ENCODE data around the gene DAB2IP.

The DAB2IP gene

GRCh38 chr9:121748727-121749423 is 97.4 kb downstream of the DAB2IP start:
- no peak for DNase-seq

DNA sequence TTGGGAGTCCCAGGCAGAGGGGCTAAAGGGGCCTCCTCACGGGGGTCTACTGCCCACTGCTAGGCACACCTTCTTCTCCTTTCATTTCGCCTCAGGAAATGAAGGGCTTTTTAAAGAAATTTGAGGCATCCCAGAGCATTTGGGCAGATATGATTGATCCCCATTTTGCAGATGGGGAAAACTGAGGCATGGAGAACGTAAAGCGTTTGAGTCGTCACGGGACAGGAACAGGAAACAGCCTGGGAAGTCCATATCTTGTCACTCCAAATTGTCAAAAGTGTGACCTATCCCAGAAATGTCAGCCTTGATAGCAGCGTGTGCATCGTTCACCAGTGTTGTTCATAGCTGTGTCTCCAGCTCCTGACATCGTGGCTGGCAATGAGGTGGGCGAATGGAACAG is 98.2 kb downstream of the DAB2IP start:
- DNase-seq: no peak

DNA sequence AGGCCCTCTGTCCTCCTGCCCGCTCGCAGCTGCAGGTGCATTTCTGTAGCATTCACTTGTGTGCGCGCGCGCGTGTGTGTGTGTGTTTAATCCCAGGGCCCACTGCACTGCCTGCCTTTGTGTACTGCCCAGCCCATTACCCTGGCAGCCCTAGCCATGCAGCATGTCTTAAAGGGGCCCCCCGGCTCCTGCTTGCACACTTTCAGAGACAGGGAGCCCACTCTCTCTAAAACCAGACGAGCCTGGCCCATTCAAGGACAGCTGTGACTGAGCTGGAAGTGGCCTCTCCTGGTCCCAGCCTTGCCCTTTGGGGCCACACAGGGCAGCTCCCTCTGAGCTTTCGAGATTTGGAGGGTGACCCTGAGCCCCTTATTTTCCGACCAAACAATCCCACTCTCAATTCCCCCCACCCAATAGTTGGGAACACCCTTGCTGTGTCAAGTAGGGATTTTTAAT is 98.9 kb downstream of the DAB2IP start:
- no peak for DNase-seq

GRCh38 chr9:121750715-121751623 is 99.5 kb downstream of the DAB2IP start:
- no peak for DNase-seq

DNA sequence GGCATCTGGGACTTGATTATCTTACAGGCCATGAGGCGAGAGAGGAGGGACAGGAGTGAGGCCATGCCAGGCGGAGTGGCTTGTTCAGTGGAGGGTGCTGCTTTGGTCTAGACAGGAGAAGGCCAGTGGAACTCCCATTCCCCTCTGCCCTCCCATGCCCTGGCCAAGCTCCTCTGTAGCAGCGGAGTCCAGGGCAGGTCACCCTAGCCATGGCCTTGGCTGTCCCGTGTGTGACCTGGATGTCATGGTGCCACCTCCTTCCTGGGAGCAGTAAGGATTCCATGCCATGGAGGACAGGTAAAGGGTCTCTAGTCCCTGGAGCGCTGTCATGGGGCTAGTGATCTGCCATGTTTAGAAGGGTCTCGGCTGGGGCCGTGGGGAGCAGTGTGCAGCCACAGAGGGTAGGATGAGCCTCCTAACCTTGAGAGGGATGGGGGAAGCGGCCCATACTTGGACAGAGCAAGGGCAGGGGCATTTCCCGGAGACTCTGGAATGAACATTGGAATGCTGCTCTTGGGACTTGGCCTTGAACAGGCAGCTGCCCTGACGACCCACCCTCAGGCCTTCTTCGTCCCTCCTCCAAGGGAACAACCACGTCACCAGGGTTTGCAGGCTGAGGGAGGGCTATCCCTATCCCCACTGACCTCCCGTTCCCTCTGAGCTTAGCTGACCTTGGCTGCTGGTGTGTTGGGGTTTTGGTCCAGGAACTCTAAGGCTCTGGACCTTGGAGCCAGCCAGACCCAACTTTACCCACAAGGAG is 100.4 kb downstream of the DAB2IP start:
- DNase-seq: no peak

- DNase-seq: no peak
These were observed 101.5 kb downstream of the DAB2IP start for GRCh38 chr9:121752929-121753328.

GRCh38 chr9:121753802-121754654 is 102.6 kb downstream of the DAB2IP start:
- no peak for DNase-seq

DNA sequence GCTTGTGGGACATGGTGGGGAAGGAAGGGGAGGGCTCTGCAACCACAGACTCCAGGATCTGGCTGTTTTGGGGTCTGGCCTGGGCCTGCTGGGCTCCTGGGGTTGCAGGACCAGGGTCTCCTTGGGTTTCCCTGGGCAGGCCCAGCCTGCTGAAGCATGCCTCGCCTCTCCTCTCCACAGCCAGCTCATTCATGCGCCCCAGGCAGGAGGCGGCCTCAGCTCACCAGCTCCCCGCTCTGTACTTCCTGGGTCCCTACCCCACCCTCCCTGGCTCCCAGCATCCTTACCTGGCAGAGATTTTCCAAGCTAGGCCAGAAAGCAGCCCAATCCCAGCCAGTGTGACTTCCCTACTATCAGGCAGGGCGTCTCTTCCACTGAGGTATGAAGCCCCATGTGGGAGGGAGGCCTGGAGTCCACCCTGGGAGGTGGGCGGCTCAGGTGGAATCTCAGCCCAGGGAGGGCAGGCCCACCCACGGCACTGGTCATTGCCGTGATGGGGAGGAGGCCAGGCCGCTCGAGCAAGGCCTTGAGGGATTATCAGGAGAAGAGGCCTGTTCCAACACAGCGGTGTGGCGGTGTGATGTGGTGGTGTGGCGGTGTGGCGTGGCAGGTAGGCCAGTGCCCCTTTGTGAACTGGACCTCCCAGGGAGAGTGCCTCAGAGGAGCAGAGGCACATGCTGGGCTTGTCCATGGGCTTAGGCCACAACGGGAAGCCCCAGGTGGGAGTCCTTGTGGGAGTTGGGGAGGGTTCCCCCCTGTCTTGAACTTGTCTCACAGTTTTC is 103.4 kb downstream of the DAB2IP start:
- no peak for DNase-seq

GRCh38 chr9:121755581-121755980 is 104.1 kb downstream of the DAB2IP start:
- DNase-seq: no peak

DNA sequence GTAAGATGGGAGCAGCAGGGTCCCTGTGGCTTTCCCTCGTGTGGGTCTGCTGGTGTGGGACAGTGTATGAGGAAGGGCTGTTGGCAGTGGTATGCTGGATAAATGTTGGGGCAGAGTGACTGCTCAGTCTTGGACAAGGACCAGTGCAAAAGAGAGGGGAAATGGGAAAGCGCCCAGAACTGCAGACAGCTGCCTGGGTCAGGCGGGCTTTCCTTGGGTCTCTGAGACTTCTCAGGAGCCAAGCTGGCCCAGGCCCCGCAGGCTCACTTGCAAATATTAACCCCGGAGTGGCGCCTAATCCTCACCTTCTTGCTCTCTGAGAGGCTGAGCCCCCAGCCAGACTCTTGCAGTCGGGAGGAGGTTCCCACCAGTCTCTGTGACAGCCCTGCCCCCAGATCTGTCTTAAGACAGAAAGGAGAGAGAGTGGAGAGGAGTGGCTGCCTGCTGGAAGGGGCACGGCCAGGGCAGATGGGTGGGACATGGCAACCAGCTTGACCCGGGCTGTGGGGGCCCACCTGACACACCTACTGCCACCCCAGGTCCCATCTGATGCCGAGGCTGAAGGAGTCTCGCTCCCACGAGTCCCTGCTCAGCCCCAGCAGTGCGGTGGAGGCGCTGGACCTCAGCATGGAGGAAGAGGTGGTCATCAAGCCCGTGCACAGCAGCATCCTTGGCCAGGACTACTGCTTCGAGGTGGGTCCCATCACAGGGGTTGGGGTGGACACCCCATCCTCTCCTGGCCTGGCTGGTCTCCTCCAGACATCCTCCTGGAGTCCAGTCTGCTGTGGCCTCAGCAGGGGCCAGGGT is 105.2 kb downstream of the DAB2IP start:
- no peak for DNase-seq

DNA sequence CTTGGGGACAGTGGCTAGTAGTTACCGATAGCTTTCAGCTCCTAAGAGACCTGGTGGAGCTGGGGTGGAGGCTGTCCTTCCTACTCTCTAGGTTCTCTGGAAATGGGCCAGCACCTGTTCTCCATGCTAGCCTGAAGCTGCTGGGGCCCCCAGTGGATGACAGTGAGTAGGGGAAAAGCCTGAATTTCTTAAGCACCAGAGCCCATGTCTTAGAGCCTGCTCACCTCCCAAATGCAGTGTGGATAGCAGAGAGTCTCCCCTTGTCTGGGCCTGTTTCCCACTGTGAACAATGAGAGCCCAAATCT is 105.8 kb downstream of the DAB2IP start:
- no peak for DNase-seq

DNA sequence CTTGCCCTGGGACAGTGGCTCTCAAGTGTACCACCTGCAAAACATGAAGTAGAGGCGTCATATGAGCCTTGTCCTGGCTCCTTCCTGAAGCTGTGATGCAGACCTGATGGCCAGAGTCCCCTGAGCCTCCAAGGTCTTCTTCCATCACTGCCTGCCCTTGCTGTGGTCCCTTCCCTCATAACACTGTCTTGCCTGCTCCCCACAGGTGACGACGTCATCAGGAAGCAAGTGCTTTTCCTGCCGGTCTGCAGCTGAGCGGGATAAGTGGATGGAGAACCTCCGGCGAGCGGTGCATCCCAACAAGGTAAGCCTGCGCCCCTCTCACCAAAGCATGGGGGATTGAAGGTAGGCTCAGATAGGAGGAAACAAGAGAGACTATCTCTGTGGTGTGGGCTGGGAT is 107.3 kb downstream of the DAB2IP start:
- no peak for DNase-seq

- DNase-seq: no peak
These were observed 108.6 kb downstream of the DAB2IP start for GRCh38 chr9:121759996-121760395.

GRCh38 chr9:121760571-121760970 is 109.1 kb downstream of the DAB2IP start:
- DNase-seq: no peak

- no peak for DNase-seq
These were observed 111.7 kb downstream of the DAB2IP start for GRCh38 chr9:121763131-121763530.

- no peak for DNase-seq
These were observed 112.3 kb downstream of the DAB2IP start for GRCh38 chr9:121763561-121764370.

DNA sequence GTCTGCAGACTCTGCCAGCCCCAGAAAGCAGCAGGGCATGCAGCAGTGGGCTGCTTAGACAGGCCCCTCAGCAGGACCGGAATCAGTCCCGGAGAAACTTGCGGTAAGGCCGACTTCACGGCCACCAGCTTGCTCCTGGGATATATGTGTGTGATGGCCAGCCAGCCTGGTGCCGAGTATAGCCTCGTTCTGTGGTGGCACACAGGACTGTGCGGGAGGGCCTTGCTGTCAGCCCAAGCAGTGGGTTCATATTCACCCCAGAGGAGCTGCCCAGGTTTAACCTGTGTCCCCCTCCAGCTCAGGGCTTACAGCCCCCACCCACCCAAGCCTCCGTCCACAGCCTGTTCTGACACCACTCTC is 112.9 kb downstream of the DAB2IP start:
- no peak for DNase-seq

DNA sequence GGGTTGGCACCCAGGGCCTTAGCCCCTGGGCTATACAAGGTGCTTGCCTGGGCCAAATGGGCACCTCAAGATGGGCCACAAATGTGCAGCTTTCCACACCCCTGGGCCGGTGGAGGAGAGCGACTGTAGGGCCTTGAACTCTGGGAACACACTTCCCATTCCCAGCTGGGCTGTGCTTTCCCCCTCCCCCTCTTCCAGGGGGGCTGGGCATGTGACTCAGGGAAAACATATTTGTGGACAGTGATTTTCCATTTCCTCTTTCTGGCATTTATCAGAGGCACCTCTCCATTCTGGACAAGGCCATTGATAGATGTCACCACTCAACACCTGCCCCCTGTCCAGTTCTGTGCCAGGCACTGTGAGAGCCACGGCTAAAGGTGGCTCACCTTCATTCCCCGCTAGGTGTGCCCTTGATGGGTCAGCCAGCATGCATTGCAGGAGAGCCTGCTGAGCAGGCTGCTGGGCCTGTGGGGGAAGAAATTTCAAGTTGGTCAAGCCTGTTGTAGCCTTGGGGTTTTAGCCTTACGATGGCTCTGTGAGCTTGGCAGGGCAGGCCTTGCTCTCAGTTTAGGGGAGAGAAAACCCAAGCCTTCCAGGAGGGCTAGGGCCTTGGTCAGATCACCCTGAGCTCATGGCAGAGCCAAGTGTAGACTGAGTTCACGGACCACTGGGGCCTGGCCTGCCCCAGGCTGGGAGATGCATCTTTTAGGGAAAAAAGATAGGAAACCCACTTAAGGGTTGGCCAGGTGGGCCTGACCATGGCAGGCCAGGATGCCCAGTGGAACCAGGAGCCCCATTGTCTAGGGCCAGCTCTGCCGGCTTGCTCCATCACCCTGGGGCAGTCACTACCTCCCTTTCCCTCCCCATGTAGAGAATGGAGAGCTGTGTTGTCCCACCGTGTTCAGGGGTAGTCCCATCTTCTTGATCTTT is 113.9 kb downstream of the DAB2IP start:
- no peak for DNase-seq
